ENCODE data around the gene UACA.

- TF ChIP-seq CTCF (conservative IDR thresholded peaks at IDR 0.05) (no peak), EZH2 (IDR thresholded peaks at IDR 0.05; ENCODE audit: low read depth) (no peak)
Observed at GRCh38 chr15:70647396-70647795, 116.0 kb downstream of the UACA start.

Measured in PC-9 (cell line).